Right atrium auricular region (tissue), 2 donors: Measurements from ENCODE around the gene SLC12A5. TPM values are rescaled to one million over a fixed set of nuclear protein-coding genes. Genes with fewer than 3 reads are reported as not detected.
"Not testable (repeated sequence)": the region's sequence is repeated elsewhere in the genome, so short reads cannot be mapped to it uniquely, and the experiment has no call there.

Experiments used
- DNase-seq: peaks from one replicate; pipeline ENCODE4 v3.0.0-alpha.2; 2019; ENCODE audit warnings: low spot score
- H3K27ac ChIP-seq, 2 donors: fragments of 200-600 bp; sonication (generic); 1 replicate in 1 of 2; 2 replicates in 1 of 2; pipeline ENCODE4 v1.5.1; 2016 to 2019
- H3K27me3 ChIP-seq, 2 donors: fragments of 200-600 bp; sonication (generic); one replicate each; pipeline versions ENCODE4 v1.5.1 to v1.6.0; 2017 to 2019
- H3K36me3 ChIP-seq: fragments of 200-600 bp; sonication (generic); one replicate; pipeline ENCODE4 v1.5.1; 2016
- H3K4me1 ChIP-seq, 2 donors: fragments of 200-600 bp; sonication (generic); one replicate each; pipeline versions ENCODE4 v1.5.1 to v1.6.0; 2017 to 2019
- H3K4me3 ChIP-seq, 2 donors: fragments of 200-600 bp; sonication (generic); 1 replicate in 1 of 2; 2 replicates in 1 of 2; pipeline ENCODE4 v1.5.1; 2017 to 2019; ENCODE audit warnings: mild to moderate bottlenecking in 1 of 2, moderate library complexity in 1 of 2
- H3K9me3 ChIP-seq, 2 donors: fragments of 200-600 bp; sonication (generic); one replicate each; pipeline ENCODE4 v1.5.1; 2019
- CTCF ChIP-seq, 2 donors: fragments of 200-600 bp; sonication (generic); IDR thresholded peaks; one replicate each; pipeline ENCODE4 v1.5.1; 2019; ENCODE audit warnings: antibody characterized with exemption in 2 of 2
- total RNA-seq, 2 donors: library from RNA; depleted of rRNA; stranded (reverse); fragments of >200 nt; gene quantifications; one replicate each; pipeline ENCODE4 v1.1.0, GENCODE V29; 2016

The SLC12A5 gene
- total RNA-seq, 2 donors from 2014 or later, result not detected

GRCh38 chr20:46093531-46093930 is 64.5 kb downstream of the SLC12A5 start:
- Histone ChIP-seq H3K27ac (no peak overlapping the region), H3K27me3 (no peaks in the 10 kb centered on the region), H3K36me3 (no peaks in the 10 kb centered on the region), H3K4me3 (no peak overlapping the region), H3K4me1 (peaks cover 0 to 10% of the 10 kb centered on the region in 2 donors), H3K9me3 (no peaks in the 10 kb centered on the region)
- no peak for DNase-seq
- no peak for TF ChIP-seq CTCF (IDR thresholded peaks at IDR 0.05)

- Histone ChIP-seq H3K4me1 (no peaks in the 10 kb centered on the region), H3K27me3 (no peaks in the 10 kb centered on the region), H3K36me3 (no peaks in the 10 kb centered on the region), H3K4me3 (no peak overlapping the region), H3K9me3 (no peaks in the 10 kb centered on the region), H3K27ac (no peak overlapping the region)
- no peak for DNase-seq
- TF ChIP-seq CTCF (IDR thresholded peaks at IDR 0.05), result peak in 1 of 2 donors; percentile 23
These were observed 70.7 kb downstream of the SLC12A5 start for GRCh38 chr20:46099491-46100287.

GRCh38 chr20:46100444-46100843 is 71.4 kb downstream of the SLC12A5 start:
- not testable (repeated sequence) for H3K4me3 ChIP-seq, H3K27ac ChIP-seq, H3K36me3 ChIP-seq, DNase-seq, H3K9me3 ChIP-seq, H3K27me3 ChIP-seq, H3K4me1 ChIP-seq

- Histone ChIP-seq H3K4me3 (no peak overlapping the region), H3K9me3 (no peaks in the 10 kb centered on the region), H3K36me3 (no peaks in the 10 kb centered on the region), H3K4me1 (no peaks in the 10 kb centered on the region), H3K27ac (no peak overlapping the region), H3K27me3 (no peaks in the 10 kb centered on the region)
- TF ChIP-seq CTCF (IDR thresholded peaks at IDR 0.05), result no peak
- DNase-seq, result no peak
These were observed 72.0 kb downstream of the SLC12A5 start for GRCh38 chr20:46100988-46101387.

GRCh38 chr20:46101957-46102356 is 72.9 kb downstream of the SLC12A5 start:
- Histone ChIP-seq H3K4me3 (no peak overlapping the region), H3K27me3 (no peaks in the 10 kb centered on the region), H3K9me3 (no peaks in the 10 kb centered on the region), H3K4me1 (no peaks in the 10 kb centered on the region), H3K36me3 (no peaks in the 10 kb centered on the region), H3K27ac (no peak overlapping the region)
- DNase-seq, result no peak
- no peak for TF ChIP-seq CTCF (IDR thresholded peaks at IDR 0.05)

GRCh38 chr20:46102940-46103339 is 73.9 kb downstream of the SLC12A5 start:
- TF ChIP-seq CTCF (IDR thresholded peaks at IDR 0.05), result no peak
- Histone ChIP-seq H3K4me3 (no peak overlapping the region), H3K27me3 (no peaks in the 10 kb centered on the region), H3K9me3 (no peaks in the 10 kb centered on the region), H3K27ac (no peak overlapping the region), H3K4me1 (no peaks in the 10 kb centered on the region), H3K36me3 (no peaks in the 10 kb centered on the region)
- DNase-seq, result no peak
